ENCODE data around the gene POTEM. TPM values are rescaled to one million over a fixed set of nuclear protein-coding genes. Genes with fewer than 3 reads are reported as not detected.
"Not testable (repeated sequence)": the region's sequence is repeated elsewhere in the genome, so short reads cannot be mapped to it uniquely, and the experiment has no call there.

POTEM gene
- total RNA-seq (2021) (not detected in 2 replicates), Bru-seq, nascent RNA (not detected), BruChase-seq, experiment 1, labeled RNA remaining after a 2-hour chase (not detected), BruChase-seq, experiment 2, labeled RNA remaining after a 6-hour chase (percentile 2 among the genes with signal in this experiment)
- long read RNA-seq, result 0 reads

- H3K4me3 ChIP-seq (ENCODE audit: low read depth, low read length, poor library complexity, severe bottlenecking); H3K27ac ChIP-seq (ENCODE audit: low read depth, low read length, poor library complexity, severe bottlenecking); POLR2A ChIA-PET (ENCODE audit: low non-redundant PET); intact Hi-C loops (cut with micrococcal nuclease; ENCODE audit: unreplicated experiment); H3K36me3 ChIP-seq (ENCODE audit: insufficient read depth, low read length, poor library complexity, severe bottlenecking); H3K27me3 ChIP-seq (replicated peaks; ENCODE audit: insufficient read depth, low read depth, low read length, poor library complexity); H3K4me1 ChIP-seq (ENCODE audit: insufficient read depth, low read length, poor library complexity, severe bottlenecking); H3K9me3 ChIP-seq (ENCODE audit: low read depth, low read length, poor library complexity, severe bottlenecking); BruUV-seq (replicated peaks); DNase-seq (ENCODE audit: low spot score); CTCF ChIA-PET: not testable (repeated sequence)
Observed at GRCh38 chr14:18967134-18967533, at the start of gene POTEM. Gene POTEM, plus strand, starts transcription at chr14:18967434. Its CDS starts 52 bp downstream, at chr14:18967486.

GRCh38 chr14:18918345-18918744, 48.9 kb upstream of the POTEM start:
- BruUV-seq (replicated peaks); H3K4me3 ChIP-seq (ENCODE audit: low read depth, low read length, poor library complexity, severe bottlenecking); CTCF ChIA-PET; POLR2A ChIA-PET (ENCODE audit: low non-redundant PET); H3K4me1 ChIP-seq (ENCODE audit: insufficient read depth, low read length, poor library complexity, severe bottlenecking); DNase-seq (ENCODE audit: low spot score); H3K27ac ChIP-seq (ENCODE audit: low read depth, low read length, poor library complexity, severe bottlenecking); intact Hi-C loops (cut with micrococcal nuclease; ENCODE audit: unreplicated experiment); H3K36me3 ChIP-seq (ENCODE audit: insufficient read depth, low read length, poor library complexity, severe bottlenecking); H3K27me3 ChIP-seq (replicated peaks; ENCODE audit: insufficient read depth, low read depth, low read length, poor library complexity); H3K9me3 ChIP-seq (ENCODE audit: low read depth, low read length, poor library complexity, severe bottlenecking): not testable (repeated sequence)

- BruUV-seq (replicated peaks), result not testable (repeated sequence)
Observed at GRCh38 chr14:18920052-18920451, 47.2 kb upstream of the POTEM start.

GRCh38 chr14:18921055-18921701, 46.1 kb upstream of the POTEM start:
- POLR2A ChIA-PET (ENCODE audit: low non-redundant PET); DNase-seq (ENCODE audit: low spot score); BruUV-seq (replicated peaks); H3K36me3 ChIP-seq (ENCODE audit: insufficient read depth, low read length, poor library complexity, severe bottlenecking); H3K4me1 ChIP-seq (ENCODE audit: insufficient read depth, low read length, poor library complexity, severe bottlenecking); H3K9me3 ChIP-seq (ENCODE audit: low read depth, low read length, poor library complexity, severe bottlenecking); H3K27me3 ChIP-seq (replicated peaks; ENCODE audit: insufficient read depth, low read depth, low read length, poor library complexity); H3K27ac ChIP-seq (ENCODE audit: low read depth, low read length, poor library complexity, severe bottlenecking); CTCF ChIA-PET; intact Hi-C loops (cut with micrococcal nuclease; ENCODE audit: unreplicated experiment); H3K4me3 ChIP-seq (ENCODE audit: low read depth, low read length, poor library complexity, severe bottlenecking): not testable (repeated sequence)

More at GRCh38 chr14:18920052-18920451, 47.2 kb upstream of the POTEM start:
- H3K27ac ChIP-seq (ENCODE audit: low read depth, low read length, poor library complexity, severe bottlenecking); POLR2A ChIA-PET (ENCODE audit: low non-redundant PET); H3K4me1 ChIP-seq (ENCODE audit: insufficient read depth, low read length, poor library complexity, severe bottlenecking); H3K9me3 ChIP-seq (ENCODE audit: low read depth, low read length, poor library complexity, severe bottlenecking); H3K27me3 ChIP-seq (replicated peaks; ENCODE audit: insufficient read depth, low read depth, low read length, poor library complexity); CTCF ChIA-PET; DNase-seq (ENCODE audit: low spot score); H3K36me3 ChIP-seq (ENCODE audit: insufficient read depth, low read length, poor library complexity, severe bottlenecking); H3K4me3 ChIP-seq (ENCODE audit: low read depth, low read length, poor library complexity, severe bottlenecking); intact Hi-C loops (cut with micrococcal nuclease; ENCODE audit: unreplicated experiment): not testable (repeated sequence)

- POLR2A ChIA-PET (ENCODE audit: low non-redundant PET); H3K27me3 ChIP-seq (replicated peaks; ENCODE audit: insufficient read depth, low read depth, low read length, poor library complexity); H3K9me3 ChIP-seq (ENCODE audit: low read depth, low read length, poor library complexity, severe bottlenecking); BruUV-seq (replicated peaks); DNase-seq (ENCODE audit: low spot score); H3K4me1 ChIP-seq (ENCODE audit: insufficient read depth, low read length, poor library complexity, severe bottlenecking); H3K27ac ChIP-seq (ENCODE audit: low read depth, low read length, poor library complexity, severe bottlenecking); H3K36me3 ChIP-seq (ENCODE audit: insufficient read depth, low read length, poor library complexity, severe bottlenecking); H3K4me3 ChIP-seq (ENCODE audit: low read depth, low read length, poor library complexity, severe bottlenecking); CTCF ChIA-PET; intact Hi-C loops (cut with micrococcal nuclease; ENCODE audit: unreplicated experiment): not testable (repeated sequence)
Observed at GRCh38 chr14:18936848-18937247, 30.4 kb upstream of the POTEM start.

- CTCF ChIA-PET; intact Hi-C loops (cut with micrococcal nuclease; ENCODE audit: unreplicated experiment); POLR2A ChIA-PET (ENCODE audit: low non-redundant PET); H3K4me1 ChIP-seq (ENCODE audit: insufficient read depth, low read length, poor library complexity, severe bottlenecking); H3K4me3 ChIP-seq (ENCODE audit: low read depth, low read length, poor library complexity, severe bottlenecking); H3K27me3 ChIP-seq (replicated peaks; ENCODE audit: insufficient read depth, low read depth, low read length, poor library complexity); H3K27ac ChIP-seq (ENCODE audit: low read depth, low read length, poor library complexity, severe bottlenecking); BruUV-seq (replicated peaks); DNase-seq (ENCODE audit: low spot score); H3K36me3 ChIP-seq (ENCODE audit: insufficient read depth, low read length, poor library complexity, severe bottlenecking); H3K9me3 ChIP-seq (ENCODE audit: low read depth, low read length, poor library complexity, severe bottlenecking): not testable (repeated sequence)
Observed at GRCh38 chr14:18938733-18939132, 28.5 kb upstream of the POTEM start.

- H3K4me3 ChIP-seq (ENCODE audit: low read depth, low read length, poor library complexity, severe bottlenecking); H3K27me3 ChIP-seq (replicated peaks; ENCODE audit: insufficient read depth, low read depth, low read length, poor library complexity); CTCF ChIA-PET; BruUV-seq (replicated peaks); intact Hi-C loops (cut with micrococcal nuclease; ENCODE audit: unreplicated experiment); H3K36me3 ChIP-seq (ENCODE audit: insufficient read depth, low read length, poor library complexity, severe bottlenecking); H3K9me3 ChIP-seq (ENCODE audit: low read depth, low read length, poor library complexity, severe bottlenecking); POLR2A ChIA-PET (ENCODE audit: low non-redundant PET); H3K27ac ChIP-seq (ENCODE audit: low read depth, low read length, poor library complexity, severe bottlenecking); DNase-seq (ENCODE audit: low spot score); H3K4me1 ChIP-seq (ENCODE audit: insufficient read depth, low read length, poor library complexity, severe bottlenecking): not testable (repeated sequence)
Observed at GRCh38 chr14:18949939-18950338, 17.3 kb upstream of the POTEM start.

- POLR2A ChIA-PET (ENCODE audit: low non-redundant PET); H3K4me1 ChIP-seq (ENCODE audit: insufficient read depth, low read length, poor library complexity, severe bottlenecking); BruUV-seq (replicated peaks); intact Hi-C loops (cut with micrococcal nuclease; ENCODE audit: unreplicated experiment); H3K4me3 ChIP-seq (ENCODE audit: low read depth, low read length, poor library complexity, severe bottlenecking); H3K9me3 ChIP-seq (ENCODE audit: low read depth, low read length, poor library complexity, severe bottlenecking); H3K36me3 ChIP-seq (ENCODE audit: insufficient read depth, low read length, poor library complexity, severe bottlenecking); H3K27ac ChIP-seq (ENCODE audit: low read depth, low read length, poor library complexity, severe bottlenecking); CTCF ChIA-PET; DNase-seq (ENCODE audit: low spot score); H3K27me3 ChIP-seq (replicated peaks; ENCODE audit: insufficient read depth, low read depth, low read length, poor library complexity): not testable (repeated sequence)
Observed at GRCh38 chr14:18953085-18953484, 14.1 kb upstream of the POTEM start.
